Measurements from ENCODE around the gene TEX54. TPM values are rescaled to one million over a fixed set of nuclear protein-coding genes. Genes with fewer than 3 reads are reported as not detected.

Gene TEX54
- total and polyA plus RNA-seq, 4 donors, result 1.6 TPM; not detected in 3

GRCh38 chr11:62799486-62799885 lies 33.2 kb downstream of the TEX54 start:
- Histone ChIP-seq H3K9ac (ENCODE audit: low read depth in 1 of 2, low read length in 2 of 2) (no peak overlapping the region), H3K4me3 (ENCODE audit: low read depth in 1 of 3, low read length in 3 of 3) (no peak overlapping the region), H3K4me1 (ENCODE audit: control insufficient read depth in 4 of 4, insufficient read depth in 4 of 4, low read length in 3 of 4) (peaks cover 0 to 11% (median 8%) of the 10 kb centered on the region in 4 donors), H3K27me3 (ENCODE audit: control insufficient read depth in 4 of 4, insufficient read depth in 4 of 4, low read length in 3 of 4) (no peaks in the 10 kb centered on the region), H3K9me3 (ENCODE audit: control insufficient read depth in 4 of 4, low read length in 3 of 4) (no peaks in the 10 kb centered on the region), H3K36me3 (ENCODE audit: control insufficient read depth in 4 of 4, insufficient read depth in 3 of 4, low read depth in 1 of 4, low read length in 3 of 4) (peaks cover 20 to 79% (median 63%) of the 10 kb centered on the region in 4 donors), H3K27ac (ENCODE audit: low read depth in 1 of 2, low read length in 2 of 2) (no peak overlapping the region)
- TF ChIP-seq RXRA (IDR thresholded peaks at IDR 0.05), result no peak
- TF ChIP-seq YY1 (IDR thresholded peaks at IDR 0.05), result no peak
- no peak for TF ChIP-seq FOXA2 (IDR thresholded peaks at IDR 0.05)
- TF ChIP-seq NR2F2 (IDR thresholded peaks at IDR 0.05), result no peak
- 96% methylated on average over 10 of the region's 10 CpGs for WGBS
- DNase-seq (ENCODE audit: low spot score), result no peak

GRCh38 chr11:62796281-62796680 lies 36.4 kb downstream of the TEX54 start:
- Histone ChIP-seq H3K4me1 (ENCODE audit: control insufficient read depth in 4 of 4, insufficient read depth in 4 of 4, low read length in 3 of 4) (peaks cover 0 to 8% (median 6%) of the 10 kb centered on the region in 4 donors), H3K4me3 (ENCODE audit: low read depth in 1 of 3, low read length in 3 of 3) (no peak overlapping the region), H3K9ac (ENCODE audit: low read depth in 1 of 2, low read length in 2 of 2) (no peak overlapping the region), H3K36me3 (ENCODE audit: control insufficient read depth in 4 of 4, insufficient read depth in 3 of 4, low read depth in 1 of 4, low read length in 3 of 4) (peaks cover 20 to 77% (median 61%) of the 10 kb centered on the region in 4 donors), H3K9me3 (ENCODE audit: control insufficient read depth in 4 of 4, low read length in 3 of 4) (no peaks in the 10 kb centered on the region), H3K27me3 (ENCODE audit: control insufficient read depth in 4 of 4, insufficient read depth in 4 of 4, low read length in 3 of 4) (no peaks in the 10 kb centered on the region), H3K27ac (ENCODE audit: low read depth in 1 of 2, low read length in 2 of 2) (no peak overlapping the region)
- TF ChIP-seq FOXA1 (IDR thresholded peaks at IDR 0.05) (no peak), EGR1 (IDR thresholded peaks at IDR 0.05; ENCODE audit: low read depth in 2 of 2) (no peak), RXRA (IDR thresholded peaks at IDR 0.05) (no peak), MAX (IDR thresholded peaks at IDR 0.05) (no peak), SP1 (IDR thresholded peaks at IDR 0.05) (no peak), HNF4A (conservative IDR thresholded peaks at IDR 0.05) (no peak), RAD21 (IDR thresholded peaks at IDR 0.05) (no peak), GABPA (IDR thresholded peaks at IDR 0.05 in 1 of 2, conservative IDR thresholded peaks at IDR 0.05 in 1 of 2) (no peak), ATF3 (IDR thresholded peaks at IDR 0.05) (no peak), CTCF (IDR thresholded peaks at IDR 0.05; ENCODE audit: low read depth, low read length, missing input control) (no peak), FOXA2 (IDR thresholded peaks at IDR 0.05) (no peak), HNF4G (IDR thresholded peaks at IDR 0.05) (no peak)
- TF ChIP-seq, protein P1, sequence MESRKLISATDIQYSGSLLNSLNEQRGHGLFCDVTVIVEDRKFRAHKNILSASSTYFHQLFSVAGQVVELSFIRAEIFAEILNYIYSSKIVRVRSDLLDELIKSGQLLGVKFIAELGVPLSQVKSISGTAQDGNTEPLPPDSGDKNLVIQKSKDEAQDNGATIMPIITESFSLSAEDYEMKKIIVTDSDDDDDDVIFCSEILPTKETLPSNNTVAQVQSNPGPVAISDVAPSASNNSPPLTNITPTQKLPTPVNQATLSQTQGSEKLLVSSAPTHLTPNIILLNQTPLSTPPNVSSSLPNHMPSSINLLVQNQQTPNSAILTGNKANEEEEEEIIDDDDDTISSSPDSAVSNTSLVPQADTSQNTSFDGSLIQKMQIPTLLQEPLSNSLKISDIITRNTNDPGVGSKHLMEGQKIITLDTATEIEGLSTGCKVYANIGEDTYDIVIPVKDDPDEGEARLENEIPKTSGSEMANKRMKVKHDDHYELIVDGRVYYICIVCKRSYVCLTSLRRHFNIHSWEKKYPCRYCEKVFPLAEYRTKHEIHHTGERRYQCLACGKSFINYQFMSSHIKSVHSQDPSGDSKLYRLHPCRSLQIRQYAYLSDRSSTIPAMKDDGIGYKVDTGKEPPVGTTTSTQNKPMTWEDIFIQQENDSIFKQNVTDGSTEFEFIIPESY (IDR thresholded peaks at IDR 0.05), result no peak
- TF ChIP-seq, protein P2, sequence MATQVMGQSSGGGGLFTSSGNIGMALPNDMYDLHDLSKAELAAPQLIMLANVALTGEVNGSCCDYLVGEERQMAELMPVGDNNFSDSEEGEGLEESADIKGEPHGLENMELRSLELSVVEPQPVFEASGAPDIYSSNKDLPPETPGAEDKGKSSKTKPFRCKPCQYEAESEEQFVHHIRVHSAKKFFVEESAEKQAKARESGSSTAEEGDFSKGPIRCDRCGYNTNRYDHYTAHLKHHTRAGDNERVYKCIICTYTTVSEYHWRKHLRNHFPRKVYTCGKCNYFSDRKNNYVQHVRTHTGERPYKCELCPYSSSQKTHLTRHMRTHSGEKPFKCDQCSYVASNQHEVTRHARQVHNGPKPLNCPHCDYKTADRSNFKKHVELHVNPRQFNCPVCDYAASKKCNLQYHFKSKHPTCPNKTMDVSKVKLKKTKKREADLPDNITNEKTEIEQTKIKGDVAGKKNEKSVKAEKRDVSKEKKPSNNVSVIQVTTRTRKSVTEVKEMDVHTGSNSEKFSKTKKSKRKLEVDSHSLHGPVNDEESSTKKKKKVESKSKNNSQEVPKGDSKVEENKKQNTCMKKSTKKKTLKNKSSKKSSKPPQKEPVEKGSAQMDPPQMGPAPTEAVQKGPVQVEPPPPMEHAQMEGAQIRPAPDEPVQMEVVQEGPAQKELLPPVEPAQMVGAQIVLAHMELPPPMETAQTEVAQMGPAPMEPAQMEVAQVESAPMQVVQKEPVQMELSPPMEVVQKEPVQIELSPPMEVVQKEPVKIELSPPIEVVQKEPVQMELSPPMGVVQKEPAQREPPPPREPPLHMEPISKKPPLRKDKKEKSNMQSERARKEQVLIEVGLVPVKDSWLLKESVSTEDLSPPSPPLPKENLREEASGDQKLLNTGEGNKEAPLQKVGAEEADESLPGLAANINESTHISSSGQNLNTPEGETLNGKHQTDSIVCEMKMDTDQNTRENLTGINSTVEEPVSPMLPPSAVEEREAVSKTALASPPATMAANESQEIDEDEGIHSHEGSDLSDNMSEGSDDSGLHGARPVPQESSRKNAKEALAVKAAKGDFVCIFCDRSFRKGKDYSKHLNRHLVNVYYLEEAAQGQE (IDR thresholded peaks at IDR 0.05), result no peak
- 92% methylated on average over 7 of the region's 7 CpGs for WGBS
- no peak for DNase-seq (ENCODE audit: low spot score)
